ENCODE results near the gene RPS26.

The RPS26 gene

DNA sequence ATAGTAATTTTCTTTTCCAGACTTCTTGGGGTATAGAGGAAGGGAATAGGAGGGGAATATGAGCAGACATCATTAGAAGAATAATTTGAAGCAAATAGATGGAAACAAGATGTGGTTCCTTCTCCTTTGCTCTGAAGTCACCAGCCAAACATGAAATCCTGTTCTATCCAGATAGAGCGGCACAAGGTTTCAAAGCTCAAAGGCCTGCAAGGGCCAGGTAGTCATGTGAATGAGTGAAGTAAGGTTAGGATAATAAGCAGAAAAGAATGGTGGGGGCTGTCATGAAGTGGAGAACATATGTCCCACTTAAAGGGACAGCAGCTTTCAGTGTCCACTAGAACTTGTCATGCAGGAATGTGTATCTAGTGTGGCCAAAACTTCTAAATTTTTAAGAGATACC, 23.4 kb upstream of the RPS26 start:
- Histone ChIP-seq H4K20me1 (ENCODE audit: insufficient read depth, low read length) (no peaks in the 10 kb centered on the region), H3K4me2 (ENCODE audit: low read length) (no peak overlapping the region), H3K9me2 (ENCODE audit: low read depth, low read length) (no peaks in the 10 kb centered on the region), H3K27me3 (ENCODE audit: insufficient read depth, low read length) (no peaks in the 10 kb centered on the region), H3K9ac (ENCODE audit: low read length) (no peak overlapping the region), H3K4me3 (ENCODE audit: low read depth, low read length, poor library complexity, severe bottlenecking) (no peak overlapping the region), H3K36me3 (ENCODE audit: insufficient read depth, low read length) (no peaks in the 10 kb centered on the region), H3F3A (ENCODE audit: insufficient read depth, low read length) (no peaks in the 10 kb centered on the region), H3K27ac (ENCODE audit: low read depth, low read length, poor library complexity, severe bottlenecking) (no peak overlapping the region), H3K9me3 (ENCODE audit: low read length) (no peaks in the 10 kb centered on the region), H3K4me1 (ENCODE audit: insufficient read depth, low read length, severe bottlenecking) (peaks cover 8% of the 10 kb centered on the region), H2AFZ (ENCODE audit: low read length) (no peak overlapping the region), H3K79me2 (ENCODE audit: insufficient read depth, low read length) (no peaks in the 10 kb centered on the region)
- TF ChIP-seq EZH2 (IDR thresholded peaks at IDR 0.05; ENCODE audit: borderline replicate concordance, low read length) = no peak
- TF ChIP-seq, protein P1, sequence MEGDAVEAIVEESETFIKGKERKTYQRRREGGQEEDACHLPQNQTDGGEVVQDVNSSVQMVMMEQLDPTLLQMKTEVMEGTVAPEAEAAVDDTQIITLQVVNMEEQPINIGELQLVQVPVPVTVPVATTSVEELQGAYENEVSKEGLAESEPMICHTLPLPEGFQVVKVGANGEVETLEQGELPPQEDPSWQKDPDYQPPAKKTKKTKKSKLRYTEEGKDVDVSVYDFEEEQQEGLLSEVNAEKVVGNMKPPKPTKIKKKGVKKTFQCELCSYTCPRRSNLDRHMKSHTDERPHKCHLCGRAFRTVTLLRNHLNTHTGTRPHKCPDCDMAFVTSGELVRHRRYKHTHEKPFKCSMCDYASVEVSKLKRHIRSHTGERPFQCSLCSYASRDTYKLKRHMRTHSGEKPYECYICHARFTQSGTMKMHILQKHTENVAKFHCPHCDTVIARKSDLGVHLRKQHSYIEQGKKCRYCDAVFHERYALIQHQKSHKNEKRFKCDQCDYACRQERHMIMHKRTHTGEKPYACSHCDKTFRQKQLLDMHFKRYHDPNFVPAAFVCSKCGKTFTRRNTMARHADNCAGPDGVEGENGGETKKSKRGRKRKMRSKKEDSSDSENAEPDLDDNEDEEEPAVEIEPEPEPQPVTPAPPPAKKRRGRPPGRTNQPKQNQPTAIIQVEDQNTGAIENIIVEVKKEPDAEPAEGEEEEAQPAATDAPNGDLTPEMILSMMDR (IDR thresholded peaks at IDR 0.05; ENCODE audit: low read length) = no peak

DNA sequence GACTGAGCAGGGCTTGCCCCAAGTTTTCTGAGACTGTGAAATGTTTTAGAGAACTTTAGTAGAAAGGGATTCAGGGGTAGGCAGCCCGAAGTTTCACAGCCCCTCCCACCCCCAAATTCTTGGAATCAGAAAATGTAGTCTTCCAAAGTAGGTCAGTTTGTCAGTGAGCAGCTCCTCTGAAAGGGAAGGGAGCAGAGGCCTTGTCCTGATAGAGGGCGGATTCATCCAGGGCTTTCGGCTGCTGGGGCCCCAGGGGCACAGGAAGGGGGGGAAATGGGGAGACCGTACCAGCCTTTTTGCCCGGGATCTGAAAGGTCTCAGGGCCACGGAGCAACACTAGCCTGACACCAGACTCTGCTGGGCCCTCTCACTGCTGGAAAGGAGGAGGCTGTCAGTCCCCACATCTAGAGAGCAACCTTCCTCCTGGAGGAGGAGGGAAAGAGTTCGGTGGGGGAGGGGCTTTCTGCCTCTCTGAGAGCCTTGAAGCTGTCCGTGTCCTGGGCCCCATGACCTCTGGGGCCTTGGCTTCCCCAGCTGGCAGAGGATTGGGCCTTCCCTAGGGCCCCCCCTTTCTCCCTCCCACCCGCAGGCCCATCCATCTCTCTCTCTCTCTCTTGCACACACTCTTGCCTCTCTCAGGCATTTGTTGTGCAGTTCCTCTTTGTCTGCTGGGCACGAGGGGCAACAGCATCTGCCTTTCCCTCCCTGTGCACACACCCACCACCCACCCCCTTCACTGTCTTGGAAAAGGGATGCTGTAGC, 21.1 kb upstream of the RPS26 start, which contains the start of gene IKZF4:
IKZF4 (plus strand) TSS at position 621 of the 762 bp plus-strand sequence. CDS start 451 bp downstream, outside the sequence.
- Histone ChIP-seq H2AFZ (ENCODE audit: low read length) (no peak within 1 kb of the TSS), H3K27ac (ENCODE audit: low read depth, low read length, poor library complexity, severe bottlenecking) (no peak within 1 kb of the TSS), H3K36me3 (ENCODE audit: insufficient read depth, low read length) (no peaks in the 10 kb centered on the region), H3K9ac (ENCODE audit: low read length) (no peak within 1 kb of the TSS), H3K4me2 (ENCODE audit: low read length) (no peak within 1 kb of the TSS), H4K20me1 (ENCODE audit: insufficient read depth, low read length) (no peaks in the 10 kb centered on the region), H3K27me3 (ENCODE audit: insufficient read depth, low read length) (no peaks in the 10 kb centered on the region), H3K9me2 (ENCODE audit: low read depth, low read length) (no peaks in the 10 kb centered on the region), H3K4me3 (ENCODE audit: low read depth, low read length, poor library complexity, severe bottlenecking) (no peak within 1 kb of the TSS), H3K4me1 (ENCODE audit: insufficient read depth, low read length, severe bottlenecking) (no peaks in the 10 kb centered on the region), H3K9me3 (ENCODE audit: low read length) (no peaks in the 10 kb centered on the region), H3F3A (ENCODE audit: insufficient read depth, low read length) (no peaks in the 10 kb centered on the region), H3K79me2 (ENCODE audit: insufficient read depth, low read length) (no peaks in the 10 kb centered on the region)
- no peak for TF ChIP-seq EZH2 (IDR thresholded peaks at IDR 0.05; ENCODE audit: borderline replicate concordance, low read length)
- TF ChIP-seq, protein P1 (IDR thresholded peaks at IDR 0.05; ENCODE audit: low read length) = no peak

DNA sequence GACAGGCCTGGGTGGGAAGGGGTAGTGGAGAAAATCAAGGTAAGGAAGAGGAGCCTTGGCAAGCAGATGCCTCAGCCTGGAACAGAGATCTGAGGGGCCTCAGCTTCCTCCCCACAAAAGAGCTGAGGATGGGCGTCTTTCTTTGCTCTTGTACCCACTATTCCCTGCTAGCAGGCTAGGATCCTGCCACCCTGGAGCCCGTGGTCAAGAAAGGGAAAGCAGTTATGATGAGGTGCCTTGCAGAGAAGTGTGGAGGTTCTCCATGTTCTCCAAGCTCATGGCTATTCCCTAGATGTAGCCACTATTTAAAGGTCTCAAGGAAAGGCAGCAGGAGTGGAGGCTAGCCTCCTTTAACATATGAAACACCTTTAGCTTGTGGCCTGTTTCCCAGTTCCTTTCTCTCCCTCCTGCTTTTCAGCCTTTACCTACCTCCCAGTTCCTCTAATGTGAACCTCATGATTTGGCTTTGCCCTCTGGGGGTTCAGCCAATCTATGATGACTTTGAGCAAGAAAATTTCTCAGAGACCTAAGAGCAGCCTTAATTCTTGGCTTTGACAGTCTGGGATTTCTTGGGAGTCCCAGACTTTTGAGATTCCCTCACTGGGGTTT, 19.7 kb upstream of the RPS26 start:
- Histone ChIP-seq H3K27me3 (ENCODE audit: insufficient read depth, low read length) (no peaks in the 10 kb centered on the region), H3F3A (ENCODE audit: insufficient read depth, low read length) (no peaks in the 10 kb centered on the region), H3K9me3 (ENCODE audit: low read length) (no peaks in the 10 kb centered on the region), H4K20me1 (ENCODE audit: insufficient read depth, low read length) (no peaks in the 10 kb centered on the region), H3K27ac (ENCODE audit: low read depth, low read length, poor library complexity, severe bottlenecking) (no peak overlapping the region), H3K4me2 (ENCODE audit: low read length) (no peak overlapping the region), H3K36me3 (ENCODE audit: insufficient read depth, low read length) (no peaks in the 10 kb centered on the region), H3K9ac (ENCODE audit: low read length) (no peak overlapping the region), H3K4me3 (ENCODE audit: low read depth, low read length, poor library complexity, severe bottlenecking) (no peak overlapping the region), H3K9me2 (ENCODE audit: low read depth, low read length) (no peaks in the 10 kb centered on the region), H3K79me2 (ENCODE audit: insufficient read depth, low read length) (no peaks in the 10 kb centered on the region), H2AFZ (ENCODE audit: low read length) (no peak overlapping the region), H3K4me1 (ENCODE audit: insufficient read depth, low read length, severe bottlenecking) (no peaks in the 10 kb centered on the region)
- no peak for TF ChIP-seq EZH2 (IDR thresholded peaks at IDR 0.05; ENCODE audit: borderline replicate concordance, low read length)
- TF ChIP-seq, protein P1 (IDR thresholded peaks at IDR 0.05; ENCODE audit: low read length) = no peak

All from OCI-LY1 (cell line).